GM13977 (cell line): ENCODE data around the gene HIVEP3.

ENCODE experiments used
- DNase-seq: peaks from one replicate; pipeline ENCODE4 v3.0.0; 2012; ENCODE audit warnings: low spot score
- in situ Hi-C: fragments of 300-500 bp; cut with MboI; formaldehyde crosslinking; loops from one replicate; pipeline ENCODE4 v1.12.0; 2022; ENCODE audit warnings: low sequenced_read_pairs, low pct_unique_long_range_greater_than_20kb, mixed read lengths, inconsistent platforms; ENCODE audit not compliant: unreplicated experiment
- TF ChIP-seq, protein P1 (sequence below): IDR thresholded peaks from 2 replicates; pipeline ENCODE4 v1.5.1; 2012; ENCODE audit warnings: mild to moderate bottlenecking, control low read depth; ENCODE audit not compliant: insufficient read depth; ENCODE audit errors: extremely low read depth, missing control alignments

The HIVEP3 gene

DNA sequence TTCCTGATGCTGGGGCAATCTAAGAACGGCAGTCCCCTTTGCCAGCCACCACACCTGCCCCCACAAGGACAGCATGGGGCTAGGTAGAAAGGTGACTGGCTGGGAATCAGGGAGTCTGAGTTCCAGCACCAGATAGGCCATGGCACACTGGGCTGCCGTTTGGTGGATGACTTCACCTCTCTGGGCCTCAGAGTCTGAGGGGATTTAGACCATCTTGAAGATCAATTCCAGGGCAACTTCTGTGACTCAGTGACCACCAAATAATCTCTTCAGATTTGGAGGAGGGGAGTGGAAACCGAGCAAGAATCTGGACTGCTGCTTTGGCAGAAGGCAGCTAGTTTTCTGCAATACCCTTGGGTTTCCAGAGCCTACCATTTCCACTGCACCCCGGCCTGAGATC is 342.1 kb downstream of the HIVEP3 start:
- in situ Hi-C loops, result loop anchor here (10.0 kb wide), 1 partner anchor 208 kb away; no protein-coding TSS in a partner anchor

DNA sequence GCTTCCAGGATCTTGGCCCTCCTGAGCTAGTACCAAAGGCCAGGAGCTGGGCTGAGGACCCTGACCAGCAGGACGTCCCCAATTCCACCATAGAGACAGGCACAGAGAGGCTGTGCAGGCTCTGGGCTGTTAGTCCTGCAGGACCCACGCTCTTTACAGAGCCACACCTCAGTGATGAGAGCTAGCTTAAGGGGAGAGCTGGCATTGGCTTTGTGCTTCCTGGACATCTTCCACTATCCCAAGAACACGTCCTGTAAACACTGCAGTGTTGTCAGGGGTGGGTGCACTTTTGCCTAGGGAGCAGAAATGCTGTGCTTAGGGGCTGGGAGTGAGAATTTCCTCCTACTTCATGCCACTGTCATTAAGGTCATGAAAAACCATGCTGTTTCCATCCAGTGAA is 342.5 kb downstream of the HIVEP3 start:
- no peak for DNase-seq
- TF ChIP-seq, protein P1, sequence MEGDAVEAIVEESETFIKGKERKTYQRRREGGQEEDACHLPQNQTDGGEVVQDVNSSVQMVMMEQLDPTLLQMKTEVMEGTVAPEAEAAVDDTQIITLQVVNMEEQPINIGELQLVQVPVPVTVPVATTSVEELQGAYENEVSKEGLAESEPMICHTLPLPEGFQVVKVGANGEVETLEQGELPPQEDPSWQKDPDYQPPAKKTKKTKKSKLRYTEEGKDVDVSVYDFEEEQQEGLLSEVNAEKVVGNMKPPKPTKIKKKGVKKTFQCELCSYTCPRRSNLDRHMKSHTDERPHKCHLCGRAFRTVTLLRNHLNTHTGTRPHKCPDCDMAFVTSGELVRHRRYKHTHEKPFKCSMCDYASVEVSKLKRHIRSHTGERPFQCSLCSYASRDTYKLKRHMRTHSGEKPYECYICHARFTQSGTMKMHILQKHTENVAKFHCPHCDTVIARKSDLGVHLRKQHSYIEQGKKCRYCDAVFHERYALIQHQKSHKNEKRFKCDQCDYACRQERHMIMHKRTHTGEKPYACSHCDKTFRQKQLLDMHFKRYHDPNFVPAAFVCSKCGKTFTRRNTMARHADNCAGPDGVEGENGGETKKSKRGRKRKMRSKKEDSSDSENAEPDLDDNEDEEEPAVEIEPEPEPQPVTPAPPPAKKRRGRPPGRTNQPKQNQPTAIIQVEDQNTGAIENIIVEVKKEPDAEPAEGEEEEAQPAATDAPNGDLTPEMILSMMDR, result no peak
- in situ Hi-C loops, result loop anchor here (10.0 kb wide), 1 partner anchor 209 kb away; no protein-coding TSS in a partner anchor

More for the DNA sequence above, 342.1 kb downstream of the HIVEP3 start:
- TF ChIP-seq, protein P1, result no peak
- DNase-seq, result no peak

DNA sequence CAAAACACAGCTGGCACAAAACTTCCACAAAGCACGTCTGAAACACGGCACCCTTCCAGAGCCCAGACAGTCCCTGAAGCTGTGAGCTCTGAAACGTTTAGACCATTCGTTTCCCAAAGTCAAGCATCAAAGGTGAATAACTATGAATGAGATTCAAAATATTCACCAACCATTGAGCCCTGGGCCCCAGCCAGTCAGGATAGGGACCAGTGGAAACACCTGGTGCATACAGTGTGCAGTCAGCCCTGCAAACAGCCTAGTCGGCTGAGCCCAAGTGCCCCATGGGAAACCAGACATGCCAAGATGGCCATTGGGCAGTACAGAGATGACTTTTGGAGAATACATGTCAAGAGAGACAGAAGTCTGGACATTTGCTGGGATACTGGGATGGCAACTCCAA is 343.9 kb downstream of the HIVEP3 start:
- no peak for DNase-seq
- in situ Hi-C loops, result loop anchor here (10.0 to 25.0 kb wide), 2 partner anchors 210 to 562 kb away; no protein-coding TSS in a partner anchor
- TF ChIP-seq, protein P1, result no peak

DNA sequence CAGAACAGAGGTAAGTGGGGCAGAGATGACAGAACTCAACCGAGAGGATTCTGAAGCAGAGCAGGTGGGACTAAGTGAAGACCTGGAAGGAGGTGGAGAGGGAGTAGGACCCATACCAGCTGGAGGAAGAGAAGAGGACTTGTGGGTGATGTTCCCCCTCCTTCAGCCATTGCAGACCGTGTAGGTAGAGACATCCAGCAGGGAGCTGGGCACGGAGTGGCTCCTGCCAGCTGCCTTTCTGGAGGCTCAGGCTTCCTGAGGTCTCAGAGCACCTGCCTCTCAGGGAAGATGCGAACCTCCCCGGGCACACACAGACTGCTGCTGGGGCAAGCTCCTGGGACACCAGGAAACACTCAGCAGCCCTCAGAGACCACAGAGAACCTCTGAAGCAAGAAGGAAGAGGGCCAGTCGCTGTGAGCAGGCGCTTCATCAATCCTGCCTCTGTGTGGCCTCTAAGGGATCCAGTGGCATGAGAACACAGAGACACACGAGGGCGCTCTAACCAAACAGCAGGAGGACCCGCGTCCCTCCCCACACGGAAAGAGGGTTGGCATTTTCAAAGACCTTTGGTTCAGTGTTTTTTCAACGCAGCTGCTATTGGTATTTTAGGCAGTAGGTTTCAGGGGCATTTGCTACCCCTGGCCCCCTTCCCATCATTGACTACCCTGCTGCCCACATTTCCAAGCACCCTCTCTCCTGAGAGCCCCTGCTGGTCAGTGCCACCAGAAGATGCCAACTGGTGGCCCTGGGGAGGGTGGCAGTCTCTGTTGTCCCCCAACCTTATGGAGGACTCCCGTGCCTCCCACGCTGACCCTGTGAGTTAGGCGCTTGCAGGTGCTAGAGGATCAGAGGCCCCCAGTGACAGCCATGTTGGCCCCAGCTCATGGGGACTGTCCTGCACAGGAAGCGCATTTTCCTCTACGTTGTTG is 344.7 kb downstream of the HIVEP3 start:
- in situ Hi-C loops, result loop anchor here (10.0 to 25.0 kb wide), 2 partner anchors 211 to 563 kb away; no protein-coding TSS in a partner anchor

DNA sequence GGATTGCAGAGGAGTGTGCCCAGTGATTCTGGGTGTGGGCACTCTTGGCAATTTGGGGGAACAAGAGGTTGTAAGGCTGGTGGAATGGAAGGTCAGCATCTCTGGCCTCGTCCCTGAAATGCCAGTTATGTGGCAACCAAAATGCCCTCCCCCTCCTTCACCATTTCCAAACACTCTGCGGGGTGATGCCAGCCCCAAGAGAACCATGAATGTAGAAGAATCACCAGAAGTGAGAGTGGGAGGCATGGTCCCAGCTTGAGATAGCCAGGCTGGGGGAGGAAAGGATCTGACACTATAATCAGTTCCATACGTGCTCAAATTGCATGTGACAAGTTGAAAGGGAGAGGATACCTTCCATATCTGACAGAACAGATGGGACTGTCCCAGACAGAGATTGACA is 345.5 kb downstream of the HIVEP3 start:
- TF ChIP-seq, protein P1, result no peak
- in situ Hi-C loops, result loop anchor here (10.0 to 25.0 kb wide), 2 partner anchors 212 to 564 kb away; no protein-coding TSS in a partner anchor
- DNase-seq, result no peak

More for the DNA sequence above, 344.7 kb downstream of the HIVEP3 start:
- peak; percentile 87 for DNase-seq
- TF ChIP-seq, protein P1, result peak; percentile 91

DNA sequence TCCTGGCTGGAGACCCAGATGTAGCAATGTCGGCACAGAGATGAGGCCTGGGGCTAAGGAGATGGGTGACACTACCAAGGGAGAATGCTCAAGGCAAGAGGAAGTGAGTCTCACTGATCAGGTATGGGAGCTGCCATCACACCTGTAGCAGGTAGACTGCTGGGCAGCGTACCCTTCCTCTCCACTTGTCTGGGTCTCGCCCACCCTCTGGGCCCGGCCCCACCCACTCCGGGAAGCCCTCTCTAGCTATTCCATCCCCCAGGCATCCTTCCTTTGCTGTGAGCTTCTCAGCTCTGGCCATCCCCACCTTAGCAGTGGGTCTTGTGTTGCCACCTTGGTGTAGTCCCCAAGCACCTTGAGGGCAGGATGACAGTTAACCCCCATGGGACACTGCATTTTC is 346.5 kb downstream of the HIVEP3 start:
- TF ChIP-seq, protein P1, result no peak
- in situ Hi-C loops, result loop anchor here (10.0 to 25.0 kb wide), 2 partner anchors 213 to 565 kb away; no protein-coding TSS in a partner anchor

More for the DNA sequence above, 346.5 kb downstream of the HIVEP3 start:
- no peak for DNase-seq
